ENCODE data around the gene VWA3A.

DNA sequence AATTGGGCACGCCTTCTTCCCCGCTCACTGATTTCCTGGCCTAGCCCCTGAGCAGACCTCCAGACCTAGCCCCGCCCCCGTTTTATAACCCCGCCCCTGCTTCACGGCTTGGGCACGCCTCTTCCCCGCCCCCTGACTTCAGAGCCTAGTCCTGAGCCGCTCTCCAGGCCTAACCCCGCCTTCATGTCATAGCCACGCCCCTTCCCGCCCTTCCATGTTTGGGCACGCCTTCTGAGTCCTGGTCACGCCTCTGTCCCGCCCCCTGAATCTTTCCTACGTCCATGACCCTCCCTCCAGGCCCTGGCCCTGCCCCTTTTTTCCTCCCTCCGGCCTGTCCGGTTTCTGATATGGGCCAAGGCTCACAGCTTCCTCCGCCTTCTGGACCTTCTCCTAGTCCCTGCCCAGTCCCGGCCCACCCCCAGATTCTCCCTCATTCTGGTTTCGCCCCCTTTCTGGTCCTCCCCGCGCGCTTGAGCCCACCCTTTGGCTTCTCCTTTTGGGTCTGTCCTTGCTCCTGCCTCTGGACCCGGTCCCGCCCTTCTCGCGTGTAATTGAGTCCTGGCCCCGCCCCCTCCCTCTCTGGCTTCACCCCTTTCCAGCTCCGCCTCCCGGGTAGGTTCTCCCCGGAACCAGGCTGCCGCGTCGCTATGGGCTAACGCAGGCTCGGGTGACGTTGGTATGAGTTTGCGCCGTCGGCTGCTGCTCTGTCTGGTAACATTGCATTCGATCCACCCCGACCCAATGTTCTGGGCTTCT, 98.6 kb downstream of the VWA3A start:
- TF ChIP-seq, protein P1, sequence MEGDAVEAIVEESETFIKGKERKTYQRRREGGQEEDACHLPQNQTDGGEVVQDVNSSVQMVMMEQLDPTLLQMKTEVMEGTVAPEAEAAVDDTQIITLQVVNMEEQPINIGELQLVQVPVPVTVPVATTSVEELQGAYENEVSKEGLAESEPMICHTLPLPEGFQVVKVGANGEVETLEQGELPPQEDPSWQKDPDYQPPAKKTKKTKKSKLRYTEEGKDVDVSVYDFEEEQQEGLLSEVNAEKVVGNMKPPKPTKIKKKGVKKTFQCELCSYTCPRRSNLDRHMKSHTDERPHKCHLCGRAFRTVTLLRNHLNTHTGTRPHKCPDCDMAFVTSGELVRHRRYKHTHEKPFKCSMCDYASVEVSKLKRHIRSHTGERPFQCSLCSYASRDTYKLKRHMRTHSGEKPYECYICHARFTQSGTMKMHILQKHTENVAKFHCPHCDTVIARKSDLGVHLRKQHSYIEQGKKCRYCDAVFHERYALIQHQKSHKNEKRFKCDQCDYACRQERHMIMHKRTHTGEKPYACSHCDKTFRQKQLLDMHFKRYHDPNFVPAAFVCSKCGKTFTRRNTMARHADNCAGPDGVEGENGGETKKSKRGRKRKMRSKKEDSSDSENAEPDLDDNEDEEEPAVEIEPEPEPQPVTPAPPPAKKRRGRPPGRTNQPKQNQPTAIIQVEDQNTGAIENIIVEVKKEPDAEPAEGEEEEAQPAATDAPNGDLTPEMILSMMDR (IDR thresholded peaks at IDR 0.05; ENCODE audit: insufficient read depth, low read length): no peak
- no peak for TF ChIP-seq GABPA (IDR thresholded peaks at IDR 0.05; ENCODE audit: low read depth)

Data from HL-60 (cell line).